ENCODE data around the gene DNAJB14. TPM values are rescaled to one million over a fixed set of nuclear protein-coding genes. Genes with fewer than 3 reads are reported as not detected.

Gene DNAJB14
- total RNA-seq, 1 experiment from 2014 or later: 41.5 TPM

DNA sequence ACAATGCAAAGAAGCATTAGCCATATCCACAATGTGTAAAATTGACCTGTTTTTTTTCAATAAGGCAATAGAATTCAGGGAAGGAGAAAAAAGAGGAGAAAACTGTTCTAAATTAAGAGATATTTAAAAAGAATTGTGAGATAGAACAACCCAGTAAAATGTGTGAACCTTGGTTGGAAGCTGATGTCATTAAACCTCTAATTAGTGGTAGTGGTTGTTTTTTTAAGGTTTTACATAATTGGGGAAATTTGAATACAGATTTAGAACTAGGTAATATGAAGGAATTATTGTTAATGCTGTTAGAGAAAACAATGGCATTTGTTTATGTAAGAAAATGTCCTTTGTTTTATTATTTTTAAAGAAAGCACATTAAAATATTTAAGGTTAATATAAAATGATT lies 18.8 kb upstream of the DNAJB14 start:
- DNase-seq (ENCODE audit: low read depth, low spot score): no peak
- intact Hi-C loops (cut with micrococcal nuclease; ENCODE audit: unreplicated experiment) (no loop called here), in situ Hi-C loops (cut with HindIII; ENCODE audit: low pct_unique_long_range_greater_than_20kb, low sequenced_read_pairs) (no loop called here)
- H3K36me3 ChIP-seq (ENCODE audit: control insufficient read depth, insufficient read depth, low read length): no peaks in the 10 kb centered on the region; the same call in 1 of the 2 replicates
- no peak overlapping the region for H3K4me3 ChIP-seq (ENCODE audit: low read depth in 2 of 2, low read length in 2 of 2)
- no TSS peak for BruUV-seq (replicated peaks)
- no peaks in the 10 kb centered on the region for H3K9me3 ChIP-seq (ENCODE audit: control insufficient read depth, insufficient read depth, low read depth, low read length)
- H3K4me1 ChIP-seq (ENCODE audit: control insufficient read depth, insufficient read depth, low read length): no peaks in the 10 kb centered on the region
- no peak for ATAC-seq
- H3K27me3 ChIP-seq (ENCODE audit: control insufficient read depth, insufficient read depth, low read length): no peaks in the 10 kb centered on the region
- no peak overlapping the region for H3K27ac ChIP-seq (ENCODE audit: low read length)
- ChIA-PET CTCF (no interaction called here), POLR2A (no interaction called here)
- TF ChIP-seq SIN3A (IDR thresholded peaks at IDR 0.05; ENCODE audit: borderline replicate concordance, insufficient read depth, low read depth, low read length): no peak
- no peak for TF ChIP-seq POLR2AphosphoS5 (IDR thresholded peaks at IDR 0.05; ENCODE audit: low read depth, low read length)
- no peak for TF ChIP-seq TCF7L2 (IDR thresholded peaks at IDR 0.05; ENCODE audit: low read depth, low read length)
- TF ChIP-seq, protein P1, sequence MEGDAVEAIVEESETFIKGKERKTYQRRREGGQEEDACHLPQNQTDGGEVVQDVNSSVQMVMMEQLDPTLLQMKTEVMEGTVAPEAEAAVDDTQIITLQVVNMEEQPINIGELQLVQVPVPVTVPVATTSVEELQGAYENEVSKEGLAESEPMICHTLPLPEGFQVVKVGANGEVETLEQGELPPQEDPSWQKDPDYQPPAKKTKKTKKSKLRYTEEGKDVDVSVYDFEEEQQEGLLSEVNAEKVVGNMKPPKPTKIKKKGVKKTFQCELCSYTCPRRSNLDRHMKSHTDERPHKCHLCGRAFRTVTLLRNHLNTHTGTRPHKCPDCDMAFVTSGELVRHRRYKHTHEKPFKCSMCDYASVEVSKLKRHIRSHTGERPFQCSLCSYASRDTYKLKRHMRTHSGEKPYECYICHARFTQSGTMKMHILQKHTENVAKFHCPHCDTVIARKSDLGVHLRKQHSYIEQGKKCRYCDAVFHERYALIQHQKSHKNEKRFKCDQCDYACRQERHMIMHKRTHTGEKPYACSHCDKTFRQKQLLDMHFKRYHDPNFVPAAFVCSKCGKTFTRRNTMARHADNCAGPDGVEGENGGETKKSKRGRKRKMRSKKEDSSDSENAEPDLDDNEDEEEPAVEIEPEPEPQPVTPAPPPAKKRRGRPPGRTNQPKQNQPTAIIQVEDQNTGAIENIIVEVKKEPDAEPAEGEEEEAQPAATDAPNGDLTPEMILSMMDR (IDR thresholded peaks at IDR 0.05): no peak
- TF ChIP-seq, protein P2, sequence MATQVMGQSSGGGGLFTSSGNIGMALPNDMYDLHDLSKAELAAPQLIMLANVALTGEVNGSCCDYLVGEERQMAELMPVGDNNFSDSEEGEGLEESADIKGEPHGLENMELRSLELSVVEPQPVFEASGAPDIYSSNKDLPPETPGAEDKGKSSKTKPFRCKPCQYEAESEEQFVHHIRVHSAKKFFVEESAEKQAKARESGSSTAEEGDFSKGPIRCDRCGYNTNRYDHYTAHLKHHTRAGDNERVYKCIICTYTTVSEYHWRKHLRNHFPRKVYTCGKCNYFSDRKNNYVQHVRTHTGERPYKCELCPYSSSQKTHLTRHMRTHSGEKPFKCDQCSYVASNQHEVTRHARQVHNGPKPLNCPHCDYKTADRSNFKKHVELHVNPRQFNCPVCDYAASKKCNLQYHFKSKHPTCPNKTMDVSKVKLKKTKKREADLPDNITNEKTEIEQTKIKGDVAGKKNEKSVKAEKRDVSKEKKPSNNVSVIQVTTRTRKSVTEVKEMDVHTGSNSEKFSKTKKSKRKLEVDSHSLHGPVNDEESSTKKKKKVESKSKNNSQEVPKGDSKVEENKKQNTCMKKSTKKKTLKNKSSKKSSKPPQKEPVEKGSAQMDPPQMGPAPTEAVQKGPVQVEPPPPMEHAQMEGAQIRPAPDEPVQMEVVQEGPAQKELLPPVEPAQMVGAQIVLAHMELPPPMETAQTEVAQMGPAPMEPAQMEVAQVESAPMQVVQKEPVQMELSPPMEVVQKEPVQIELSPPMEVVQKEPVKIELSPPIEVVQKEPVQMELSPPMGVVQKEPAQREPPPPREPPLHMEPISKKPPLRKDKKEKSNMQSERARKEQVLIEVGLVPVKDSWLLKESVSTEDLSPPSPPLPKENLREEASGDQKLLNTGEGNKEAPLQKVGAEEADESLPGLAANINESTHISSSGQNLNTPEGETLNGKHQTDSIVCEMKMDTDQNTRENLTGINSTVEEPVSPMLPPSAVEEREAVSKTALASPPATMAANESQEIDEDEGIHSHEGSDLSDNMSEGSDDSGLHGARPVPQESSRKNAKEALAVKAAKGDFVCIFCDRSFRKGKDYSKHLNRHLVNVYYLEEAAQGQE (IDR thresholded peaks at IDR 0.05; ENCODE audit: insufficient read depth in 1 of 2, low read depth in 2 of 2, low read length in 1 of 2): no peak

DNA sequence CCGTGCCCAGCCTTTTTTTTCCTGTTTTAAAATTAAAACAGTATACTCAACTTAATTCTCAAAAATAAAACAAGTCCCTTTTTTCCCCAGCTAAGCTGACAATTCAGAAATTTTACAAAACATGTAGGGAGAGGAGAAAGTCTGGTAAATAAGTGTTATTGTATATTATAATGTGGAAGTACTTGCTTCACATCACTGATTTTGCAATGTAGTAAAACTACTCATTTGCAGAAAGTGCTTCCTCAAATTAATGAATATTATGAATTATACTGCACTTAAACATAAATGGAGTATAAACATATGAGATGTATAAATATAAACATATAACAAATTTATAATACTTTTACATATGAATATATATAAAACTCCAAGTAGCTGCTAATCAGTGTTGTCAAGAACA lies 15.3 kb upstream of the DNAJB14 start:
- in situ Hi-C loops (cut with HindIII; ENCODE audit: low pct_unique_long_range_greater_than_20kb, low sequenced_read_pairs): no loop called here
- no peak overlapping the region for H3K27ac ChIP-seq (ENCODE audit: low read length)
- no peaks in the 10 kb centered on the region; the same call in 1 of the 2 replicates for H3K36me3 ChIP-seq (ENCODE audit: control insufficient read depth, insufficient read depth, low read length)
- TF ChIP-seq SIN3A (IDR thresholded peaks at IDR 0.05; ENCODE audit: borderline replicate concordance, insufficient read depth, low read depth, low read length) (no peak), POLR2AphosphoS5 (IDR thresholded peaks at IDR 0.05; ENCODE audit: low read depth, low read length) (no peak), TCF7L2 (IDR thresholded peaks at IDR 0.05; ENCODE audit: low read depth, low read length) (no peak)
- TF ChIP-seq, protein P1 (IDR thresholded peaks at IDR 0.05): no peak
- TF ChIP-seq, protein P2 (IDR thresholded peaks at IDR 0.05; ENCODE audit: insufficient read depth in 1 of 2, low read depth in 2 of 2, low read length in 1 of 2): no peak
- no peaks in the 10 kb centered on the region for H3K4me1 ChIP-seq (ENCODE audit: control insufficient read depth, insufficient read depth, low read length)
- H3K9me3 ChIP-seq (ENCODE audit: control insufficient read depth, insufficient read depth, low read depth, low read length): no peaks in the 10 kb centered on the region
- intact Hi-C loops (cut with micrococcal nuclease; ENCODE audit: unreplicated experiment): no loop called here
- no peak overlapping the region for H3K4me3 ChIP-seq (ENCODE audit: low read depth in 2 of 2, low read length in 2 of 2)
- DNase-seq (ENCODE audit: low read depth, low spot score): no peak
- ChIA-PET POLR2A (no interaction called here), CTCF (no interaction called here)
- no TSS peak for BruUV-seq (replicated peaks)
- H3K27me3 ChIP-seq (ENCODE audit: control insufficient read depth, insufficient read depth, low read length): no peaks in the 10 kb centered on the region
- no peak for ATAC-seq

Measured in Panc1 (cell line).